ENCODE measurements around the gene CALCOCO1. TPM values are rescaled to one million over a fixed set of nuclear protein-coding genes. Genes with fewer than 3 reads are reported as not detected.

The CALCOCO1 gene
- total RNA-seq, 1 experiment from 2014 or later = 27.0 TPM

DNA sequence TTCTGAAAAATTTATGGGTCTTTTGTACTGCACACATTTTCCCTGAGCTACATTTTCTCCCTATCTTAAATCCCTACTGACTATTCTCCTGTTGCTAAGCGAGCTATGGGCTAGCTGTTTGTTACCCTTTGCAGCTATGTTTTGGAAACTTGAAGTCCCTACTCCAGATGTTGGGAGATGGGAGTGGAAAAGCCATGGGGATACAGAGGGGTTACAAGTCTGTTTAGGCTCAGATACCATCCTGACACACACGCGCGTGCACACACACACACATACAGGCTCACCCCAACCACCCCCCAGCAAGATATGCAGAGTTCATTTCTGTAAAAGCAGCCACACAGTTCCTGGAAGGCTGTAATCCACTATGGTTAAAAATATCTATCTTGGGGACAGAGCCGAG is 67.2 kb downstream of the CALCOCO1 start:
- ATAC-seq (no peak), DNase-seq (ENCODE audit: low spot score) (no peak)
- H3K27me3 Mint-ChIP-seq (ENCODE audit: low read depth) = no peaks in the 10 kb centered on the region
- POLR2A ChIA-PET = interaction anchor here (1.5 to 2.1 kb wide), 2 partner anchors 16 to 18 kb away, joined by 4 to 9 read pairs; partner anchors contain the start of gene ATP5MC2
- H3K9me3 Mint-ChIP-seq = no peaks in the 10 kb centered on the region
- H3K4me1 Mint-ChIP-seq = peaks cover 14% of the 10 kb centered on the region
- no peak overlapping the region for H3K4me3 Mint-ChIP-seq
- CTCF ChIA-PET = interaction anchor here (3.0 to 3.3 kb wide), 2 partner anchors 16 to 117 kb away, joined by 20 to 24 read pairs; partner anchors contain the start of gene ATP5MC2
- peaks cover 25% of the 10 kb centered on the region for H3K36me3 Mint-ChIP-seq
- no peak for TF ChIP-seq NFATC4 (CRISPR knock-in tag; IDR thresholded peaks at IDR 0.05)
- no peak for TF ChIP-seq SMAD3 (CRISPR knock-in tag; IDR thresholded peaks at IDR 0.05; ENCODE audit: borderline replicate concordance)
- TF ChIP-seq TP53 (CRISPR knock-in tag; IDR thresholded peaks at IDR 0.05) = no peak
- TF ChIP-seq ZNF671 (CRISPR knock-in tag; IDR thresholded peaks at IDR 0.05) = no peak
- no peak for TF ChIP-seq PRDM15 (CRISPR knock-in tag; IDR thresholded peaks at IDR 0.05)
- TF ChIP-seq SP1 (CRISPR knock-in tag; conservative IDR thresholded peaks at IDR 0.05) = no peak
- no peak for TF ChIP-seq IRF2 (CRISPR knock-in tag; IDR thresholded peaks at IDR 0.05; ENCODE audit: borderline replicate concordance, low read depth)
- no peak for TF ChIP-seq ZNF232 (CRISPR knock-in tag; IDR thresholded peaks at IDR 0.05)
- TF ChIP-seq NR2C2 (CRISPR knock-in tag; IDR thresholded peaks at IDR 0.05) = no peak
- TF ChIP-seq, protein P1, sequence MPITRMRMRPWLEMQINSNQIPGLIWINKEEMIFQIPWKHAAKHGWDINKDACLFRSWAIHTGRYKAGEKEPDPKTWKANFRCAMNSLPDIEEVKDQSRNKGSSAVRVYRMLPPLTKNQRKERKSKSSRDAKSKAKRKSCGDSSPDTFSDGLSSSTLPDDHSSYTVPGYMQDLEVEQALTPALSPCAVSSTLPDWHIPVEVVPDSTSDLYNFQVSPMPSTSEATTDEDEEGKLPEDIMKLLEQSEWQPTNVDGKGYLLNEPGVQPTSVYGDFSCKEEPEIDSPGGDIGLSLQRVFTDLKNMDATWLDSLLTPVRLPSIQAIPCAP (CRISPR knock-in tag; IDR thresholded peaks at IDR 0.05) = no peak
- no peak for TF ChIP-seq NR1H2 (CRISPR knock-in tag; IDR thresholded peaks at IDR 0.05)
- TF ChIP-seq ATF2 (CRISPR knock-in tag; IDR thresholded peaks at IDR 0.05; ENCODE audit: borderline replicate concordance, low read depth) = no peak
- TF ChIP-seq, protein P2, sequence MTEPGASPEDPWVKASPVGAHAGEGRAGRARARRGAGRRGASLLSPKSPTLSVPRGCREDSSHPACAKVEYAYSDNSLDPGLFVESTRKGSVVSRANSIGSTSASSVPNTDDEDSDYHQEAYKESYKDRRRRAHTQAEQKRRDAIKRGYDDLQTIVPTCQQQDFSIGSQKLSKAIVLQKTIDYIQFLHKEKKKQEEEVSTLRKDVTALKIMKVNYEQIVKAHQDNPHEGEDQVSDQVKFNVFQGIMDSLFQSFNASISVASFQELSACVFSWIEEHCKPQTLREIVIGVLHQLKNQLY (CRISPR knock-in tag; IDR thresholded peaks at IDR 0.05) = no peak
- no peak for TF ChIP-seq ARID4B (CRISPR knock-in tag; IDR thresholded peaks at IDR 0.05; ENCODE audit: borderline replicate concordance)
- no peak for TF ChIP-seq CDX4 (CRISPR knock-in tag; IDR thresholded peaks at IDR 0.05; ENCODE audit: borderline replicate concordance)
- TF ChIP-seq ATF1 (CRISPR knock-in tag; IDR thresholded peaks at IDR 0.05) = no peak
- TF ChIP-seq FOXP1 (CRISPR knock-in tag; IDR thresholded peaks at IDR 0.05; ENCODE audit: borderline replicate concordance) = no peak
- no peak for TF ChIP-seq TEAD4 (CRISPR knock-in tag; IDR thresholded peaks at IDR 0.05)
- TF ChIP-seq, protein P3, sequence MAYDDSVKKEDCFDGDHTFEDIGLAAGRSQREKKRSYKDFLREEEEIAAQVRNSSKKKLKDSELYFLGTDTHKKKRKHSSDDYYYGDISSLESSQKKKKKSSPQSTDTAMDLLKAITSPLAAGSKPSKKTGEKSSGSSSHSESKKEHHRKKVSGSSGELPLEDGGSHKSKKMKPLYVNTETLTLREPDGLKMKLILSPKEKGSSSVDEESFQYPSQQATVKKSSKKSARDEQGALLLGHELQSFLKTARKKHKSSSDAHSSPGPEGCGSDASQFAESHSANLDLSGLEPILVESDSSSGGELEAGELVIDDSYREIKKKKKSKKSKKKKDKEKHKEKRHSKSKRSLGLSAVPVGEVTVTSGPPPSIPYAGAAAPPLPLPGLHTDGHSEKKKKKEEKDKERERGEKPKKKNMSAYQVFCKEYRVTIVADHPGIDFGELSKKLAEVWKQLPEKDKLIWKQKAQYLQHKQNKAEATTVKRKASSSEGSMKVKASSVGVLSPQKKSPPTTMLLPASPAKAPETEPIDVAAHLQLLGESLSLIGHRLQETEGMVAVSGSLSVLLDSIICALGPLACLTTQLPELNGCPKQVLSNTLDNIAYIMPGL (CRISPR knock-in tag; IDR thresholded peaks at IDR 0.05) = no peak
- H3K27ac Mint-ChIP-seq = peak overlapping the region; percentile 41; the same call in 1 of the 2 replicates

All from WTC11 (cell line).